Measurements from ENCODE around the gene KLK15.

Gene KLK15

GRCh38 chr19:50833117-50833801 is at the start of gene KLK15:
TSS of gene KLK15 (minus strand) at chr19:50833574. CDS start at chr19:50831492, 2,082 bp downstream.
- H3K27ac ChIP-seq (ENCODE audit: low read length) = no peak within 1 kb of the TSS
- no peaks in the 10 kb centered on the region for H4K20me1 ChIP-seq (ENCODE audit: insufficient read depth, low read length)
- H3K27me3 ChIP-seq (ENCODE audit: low read depth, low read length) = peaks cover 29% of the 10 kb centered on the region
- no peaks in the 10 kb centered on the region for H3K79me2 ChIP-seq (ENCODE audit: low read length)
- H3K9ac ChIP-seq (ENCODE audit: low read length) = no peak within 1 kb of the TSS
- peaks cover 6% of the 10 kb centered on the region for H3K4me1 ChIP-seq (ENCODE audit: low read length)
- H3K4me3 ChIP-seq (ENCODE audit: low read length) = no peak within 1 kb of the TSS
- no peak within 1 kb of the TSS for H3K4me2 ChIP-seq (ENCODE audit: low read length)
- no peaks in the 10 kb centered on the region for H3K9me3 ChIP-seq (ENCODE audit: insufficient read depth, low read length)
- no peaks in the 10 kb centered on the region for H3K36me3 ChIP-seq (replicated peaks; ENCODE audit: low read depth, low read length)
- H2AFZ ChIP-seq (ENCODE audit: low read depth, low read length) = no peak within 1 kb of the TSS
- TF ChIP-seq, protein P1, sequence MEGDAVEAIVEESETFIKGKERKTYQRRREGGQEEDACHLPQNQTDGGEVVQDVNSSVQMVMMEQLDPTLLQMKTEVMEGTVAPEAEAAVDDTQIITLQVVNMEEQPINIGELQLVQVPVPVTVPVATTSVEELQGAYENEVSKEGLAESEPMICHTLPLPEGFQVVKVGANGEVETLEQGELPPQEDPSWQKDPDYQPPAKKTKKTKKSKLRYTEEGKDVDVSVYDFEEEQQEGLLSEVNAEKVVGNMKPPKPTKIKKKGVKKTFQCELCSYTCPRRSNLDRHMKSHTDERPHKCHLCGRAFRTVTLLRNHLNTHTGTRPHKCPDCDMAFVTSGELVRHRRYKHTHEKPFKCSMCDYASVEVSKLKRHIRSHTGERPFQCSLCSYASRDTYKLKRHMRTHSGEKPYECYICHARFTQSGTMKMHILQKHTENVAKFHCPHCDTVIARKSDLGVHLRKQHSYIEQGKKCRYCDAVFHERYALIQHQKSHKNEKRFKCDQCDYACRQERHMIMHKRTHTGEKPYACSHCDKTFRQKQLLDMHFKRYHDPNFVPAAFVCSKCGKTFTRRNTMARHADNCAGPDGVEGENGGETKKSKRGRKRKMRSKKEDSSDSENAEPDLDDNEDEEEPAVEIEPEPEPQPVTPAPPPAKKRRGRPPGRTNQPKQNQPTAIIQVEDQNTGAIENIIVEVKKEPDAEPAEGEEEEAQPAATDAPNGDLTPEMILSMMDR (IDR thresholded peaks at IDR 0.05; ENCODE audit: low read depth, low read length) = no peak
- no peak for TF ChIP-seq EZH2phosphoT487 (IDR thresholded peaks at IDR 0.05; ENCODE audit: low read depth)

GRCh38 chr19:50882188-50882587 is 48.8 kb upstream of the KLK15 start:
- no peaks in the 10 kb centered on the region for H3K36me3 ChIP-seq (replicated peaks; ENCODE audit: low read depth, low read length)
- H3K4me3 ChIP-seq (ENCODE audit: low read length) = no peak overlapping the region
- no peak overlapping the region for H3K27ac ChIP-seq (ENCODE audit: low read length)
- H3K27me3 ChIP-seq (ENCODE audit: low read depth, low read length) = peaks cover 63% of the 10 kb centered on the region
- H3K79me2 ChIP-seq (ENCODE audit: low read length) = no peaks in the 10 kb centered on the region
- TF ChIP-seq EZH2phosphoT487 (IDR thresholded peaks at IDR 0.05; ENCODE audit: low read depth) = no peak
- TF ChIP-seq, protein P1 (IDR thresholded peaks at IDR 0.05; ENCODE audit: low read depth, low read length) = peak; percentile 49
- H4K20me1 ChIP-seq (ENCODE audit: insufficient read depth, low read length) = no peaks in the 10 kb centered on the region
- no peak overlapping the region for H2AFZ ChIP-seq (ENCODE audit: low read depth, low read length)
- no peaks in the 10 kb centered on the region for H3K4me1 ChIP-seq (ENCODE audit: low read length)
- no peak overlapping the region for H3K9ac ChIP-seq (ENCODE audit: low read length)
- no peaks in the 10 kb centered on the region for H3K9me3 ChIP-seq (ENCODE audit: insufficient read depth, low read length)
- no peak overlapping the region for H3K4me2 ChIP-seq (ENCODE audit: low read length)

DNA sequence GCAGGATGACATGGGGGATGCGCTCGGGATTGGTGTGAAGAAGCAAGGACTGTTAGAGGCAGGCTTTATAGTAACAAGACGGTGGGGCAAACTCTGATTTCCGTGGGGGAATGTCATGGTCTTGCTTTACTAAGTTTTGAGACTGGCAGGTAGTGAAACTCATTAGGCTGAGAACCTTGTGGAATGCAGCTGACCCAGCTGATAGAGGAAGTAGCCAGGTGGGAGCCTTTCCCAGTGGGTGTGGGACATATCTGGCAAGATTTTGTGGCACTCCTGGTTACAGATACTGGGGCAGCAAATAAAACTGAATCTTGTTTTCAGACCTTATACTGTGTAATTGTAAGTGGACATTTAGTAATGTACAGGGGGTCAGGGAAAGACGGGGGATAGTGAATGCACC is 46.9 kb upstream of the KLK15 start:
- Histone ChIP-seq H3K79me2 (ENCODE audit: low read length) (no peaks in the 10 kb centered on the region), H2AFZ (ENCODE audit: low read depth, low read length) (no peak overlapping the region), H3K4me3 (ENCODE audit: low read length) (no peak overlapping the region), H4K20me1 (ENCODE audit: insufficient read depth, low read length) (no peaks in the 10 kb centered on the region), H3K27me3 (ENCODE audit: low read depth, low read length) (peaks cover 53% of the 10 kb centered on the region), H3K27ac (ENCODE audit: low read length) (no peak overlapping the region), H3K4me1 (ENCODE audit: low read length) (peaks cover 15% of the 10 kb centered on the region), H3K36me3 (replicated peaks; ENCODE audit: low read depth, low read length) (no peaks in the 10 kb centered on the region), H3K9ac (ENCODE audit: low read length) (no peak overlapping the region), H3K4me2 (ENCODE audit: low read length) (no peak overlapping the region), H3K9me3 (ENCODE audit: insufficient read depth, low read length) (no peaks in the 10 kb centered on the region)
- TF ChIP-seq, protein P1 (IDR thresholded peaks at IDR 0.05; ENCODE audit: low read depth, low read length) = no peak
- TF ChIP-seq EZH2phosphoT487 (IDR thresholded peaks at IDR 0.05; ENCODE audit: low read depth) = no peak

- no peaks in the 10 kb centered on the region for H3K36me3 ChIP-seq (replicated peaks; ENCODE audit: low read depth, low read length)
- TF ChIP-seq, protein P1 (IDR thresholded peaks at IDR 0.05; ENCODE audit: low read depth, low read length) = no peak
- TF ChIP-seq EZH2phosphoT487 (IDR thresholded peaks at IDR 0.05; ENCODE audit: low read depth) = no peak
- H3K27me3 ChIP-seq (ENCODE audit: low read depth, low read length) = peaks cover 52% of the 10 kb centered on the region
- H3K4me1 ChIP-seq (ENCODE audit: low read length) = peaks cover 15% of the 10 kb centered on the region
- H3K79me2 ChIP-seq (ENCODE audit: low read length) = no peaks in the 10 kb centered on the region
- no peaks in the 10 kb centered on the region for H4K20me1 ChIP-seq (ENCODE audit: insufficient read depth, low read length)
- no peak overlapping the region for H2AFZ ChIP-seq (ENCODE audit: low read depth, low read length)
- no peak overlapping the region for H3K27ac ChIP-seq (ENCODE audit: low read length)
- no peak overlapping the region for H3K9ac ChIP-seq (ENCODE audit: low read length)
- no peaks in the 10 kb centered on the region for H3K9me3 ChIP-seq (ENCODE audit: insufficient read depth, low read length)
- no peak overlapping the region for H3K4me3 ChIP-seq (ENCODE audit: low read length)
- no peak overlapping the region for H3K4me2 ChIP-seq (ENCODE audit: low read length)
Observed at GRCh38 chr19:50878851-50879250, 45.5 kb upstream of the KLK15 start.

Data from OCI-LY3 (cell line).